ENCODE measurements around the gene RRP1.

DNA sequence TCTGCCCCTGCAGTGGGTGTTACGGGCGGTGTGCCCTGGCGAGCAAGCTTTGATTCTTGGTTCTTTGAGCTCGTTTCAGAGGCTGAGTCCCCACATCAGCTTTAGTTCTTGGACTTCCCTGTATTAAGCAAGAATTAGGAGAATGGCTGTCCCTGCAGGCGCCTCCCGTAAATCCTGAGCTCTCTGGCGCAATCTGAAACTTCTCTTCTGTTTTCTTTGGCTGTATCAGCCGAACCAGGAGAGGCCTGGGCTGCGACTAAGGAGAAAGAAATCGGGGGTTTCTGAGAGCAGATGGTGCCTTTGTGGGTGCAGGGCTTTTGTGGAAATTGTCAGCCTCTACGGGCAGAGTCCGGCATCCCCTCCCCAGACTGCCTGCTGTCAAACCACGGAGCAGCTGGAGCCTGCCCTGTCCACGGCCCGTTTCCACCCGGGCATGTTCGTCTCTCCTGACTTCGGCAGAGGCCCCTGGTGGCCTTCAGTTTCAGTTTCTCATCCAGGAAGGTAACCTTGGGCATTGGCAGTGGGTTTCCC lies 31.2 kb upstream of the RRP1 start:
- TF ChIP-seq, protein P1, sequence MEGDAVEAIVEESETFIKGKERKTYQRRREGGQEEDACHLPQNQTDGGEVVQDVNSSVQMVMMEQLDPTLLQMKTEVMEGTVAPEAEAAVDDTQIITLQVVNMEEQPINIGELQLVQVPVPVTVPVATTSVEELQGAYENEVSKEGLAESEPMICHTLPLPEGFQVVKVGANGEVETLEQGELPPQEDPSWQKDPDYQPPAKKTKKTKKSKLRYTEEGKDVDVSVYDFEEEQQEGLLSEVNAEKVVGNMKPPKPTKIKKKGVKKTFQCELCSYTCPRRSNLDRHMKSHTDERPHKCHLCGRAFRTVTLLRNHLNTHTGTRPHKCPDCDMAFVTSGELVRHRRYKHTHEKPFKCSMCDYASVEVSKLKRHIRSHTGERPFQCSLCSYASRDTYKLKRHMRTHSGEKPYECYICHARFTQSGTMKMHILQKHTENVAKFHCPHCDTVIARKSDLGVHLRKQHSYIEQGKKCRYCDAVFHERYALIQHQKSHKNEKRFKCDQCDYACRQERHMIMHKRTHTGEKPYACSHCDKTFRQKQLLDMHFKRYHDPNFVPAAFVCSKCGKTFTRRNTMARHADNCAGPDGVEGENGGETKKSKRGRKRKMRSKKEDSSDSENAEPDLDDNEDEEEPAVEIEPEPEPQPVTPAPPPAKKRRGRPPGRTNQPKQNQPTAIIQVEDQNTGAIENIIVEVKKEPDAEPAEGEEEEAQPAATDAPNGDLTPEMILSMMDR (IDR thresholded peaks at IDR 0.05) = no peak
- no peak for TF ChIP-seq POLR2A (IDR thresholded peaks at IDR 0.05)

All from lower leg skin (tissue), 3 donors.